HG02884 (cell line): Measurements from ENCODE around the gene NDUFB10.

Source experiments
- ATAC-seq: cut with Tn5 transposase; IDR thresholded peaks from one replicate; pipeline ENCODE4 v1.9.1; 2021; ENCODE audit warnings: mild to moderate bottlenecking, moderate library complexity; ENCODE audit not compliant: unreplicated experiment

The NDUFB10 gene

GRCh38 chr16:1998852-1999801, 39.8 kb downstream of the NDUFB10 start:
- no peak for ATAC-seq

DNA sequence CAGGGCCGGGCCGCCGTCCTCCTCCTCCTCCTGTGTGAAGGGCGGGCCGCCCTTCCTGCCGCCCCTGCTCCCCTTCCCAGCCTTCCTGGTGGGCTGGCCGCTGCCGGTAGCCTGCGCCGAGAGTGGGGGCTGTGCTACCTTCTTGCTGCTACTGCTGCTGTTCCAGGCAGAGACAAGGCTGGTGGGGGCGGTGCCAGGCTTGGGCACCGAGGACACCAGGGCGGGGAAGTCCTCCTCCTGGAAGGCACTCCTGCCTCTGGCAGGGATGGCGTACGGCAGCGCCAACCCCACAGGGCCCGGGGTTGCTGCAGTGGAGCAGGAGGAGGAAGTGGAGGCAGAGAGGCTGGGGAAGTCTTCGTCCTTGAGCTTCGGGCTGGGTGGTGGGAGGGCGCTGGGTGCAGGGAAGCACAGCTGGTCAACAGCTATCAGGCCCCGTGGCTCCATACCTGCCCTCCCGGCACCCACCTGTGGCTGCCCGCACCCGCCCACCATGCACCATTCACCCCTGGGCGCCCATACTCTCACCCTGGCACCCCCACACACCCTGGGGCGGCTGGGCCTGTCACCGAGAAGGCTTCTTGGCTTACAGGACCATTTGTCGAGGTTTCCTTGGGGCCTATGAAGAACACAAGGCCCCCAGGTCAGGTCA, 40.7 kb downstream of the NDUFB10 start:
- no peak for ATAC-seq

GRCh38 chr16:2001035-2001434, 41.7 kb downstream of the NDUFB10 start:
- ATAC-seq: no peak

- ATAC-seq: no peak
These were observed 42.4 kb downstream of the NDUFB10 start for GRCh38 chr16:2001456-2002355.

DNA sequence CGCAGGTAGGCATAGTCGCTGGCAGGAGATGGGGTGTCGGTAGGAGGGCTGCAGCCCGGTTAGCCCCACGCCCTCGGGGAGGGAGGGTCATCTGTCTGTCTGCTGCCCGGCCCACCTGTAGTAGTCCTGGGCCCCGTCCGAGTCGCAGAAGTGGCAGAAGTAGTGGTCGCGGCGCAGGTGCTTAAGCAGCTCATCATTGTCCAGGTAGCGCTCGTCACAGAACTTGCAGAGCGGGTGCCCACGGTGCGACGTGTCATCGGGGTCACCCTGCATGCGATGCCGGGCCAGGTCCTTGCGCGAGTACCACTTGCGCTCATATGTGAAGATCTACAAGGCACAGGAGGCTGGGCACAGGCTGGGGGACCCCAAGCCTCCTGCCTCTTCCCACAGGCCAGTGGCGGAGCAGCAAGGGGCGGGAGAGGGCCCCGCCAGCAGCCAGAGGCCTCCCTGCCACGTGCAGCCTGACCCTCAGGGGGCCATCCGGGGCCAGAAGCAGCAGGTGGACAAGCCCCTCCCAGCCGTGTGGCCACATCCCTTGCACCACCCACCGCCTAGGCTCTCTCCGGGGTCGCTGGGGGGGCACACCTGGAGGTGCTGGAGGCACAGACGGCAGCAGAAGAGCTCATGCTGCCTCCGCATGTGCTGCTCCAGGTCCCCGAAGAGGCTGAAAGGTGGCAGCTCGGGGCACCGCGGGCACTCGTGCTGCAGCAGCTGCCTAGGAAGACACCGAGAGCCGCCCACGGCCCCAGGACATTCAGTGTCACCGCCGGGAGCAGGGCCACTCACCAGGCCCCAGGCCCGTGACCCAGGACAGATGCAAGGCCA, 43.3 kb downstream of the NDUFB10 start:
- no peak for ATAC-seq

- no peak for ATAC-seq
These were observed 44.0 kb downstream of the NDUFB10 start for GRCh38 chr16:2003231-2003826.

DNA sequence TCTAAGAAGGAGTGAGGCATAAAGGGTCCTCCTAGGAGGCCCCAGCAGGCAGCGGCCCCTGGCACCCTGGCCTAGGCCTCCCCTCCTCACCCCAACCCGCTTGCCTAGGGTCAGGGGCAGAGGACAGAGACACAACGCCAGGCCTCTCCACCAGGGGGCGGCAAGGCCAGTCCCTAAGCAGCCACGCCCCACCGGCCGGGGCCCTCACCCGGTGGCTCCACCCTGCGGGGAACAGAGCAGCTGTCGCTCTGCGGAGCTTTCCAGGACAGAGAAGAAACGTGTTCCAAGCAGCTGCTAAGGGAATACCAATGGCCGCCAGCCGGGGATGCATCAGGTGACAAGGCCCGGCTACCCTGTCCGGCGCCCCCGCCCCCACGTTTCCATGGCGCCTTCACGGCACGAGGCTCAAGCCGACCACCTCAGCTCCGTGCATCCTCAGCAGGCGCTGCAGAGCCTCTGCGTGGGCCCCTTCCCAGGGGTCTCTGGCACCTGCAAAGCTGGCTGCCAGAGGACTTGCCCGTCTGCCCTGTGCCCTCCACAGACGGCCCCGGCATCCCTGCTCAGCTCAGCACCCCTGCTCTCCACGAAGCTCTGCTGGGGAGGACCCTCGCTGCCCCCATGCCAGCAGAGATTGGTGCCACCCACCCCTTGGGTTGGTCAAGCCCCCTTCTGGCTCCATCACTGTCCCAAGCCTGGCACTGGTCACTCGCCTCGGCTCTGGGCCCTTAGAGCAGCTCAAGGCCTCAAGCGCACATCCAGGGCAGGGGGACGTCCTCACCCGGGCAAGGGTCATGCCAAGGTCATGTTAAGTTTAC, 44.7 kb downstream of the NDUFB10 start:
- ATAC-seq: peak; percentile 66

- no peak for ATAC-seq
These were observed 45.6 kb downstream of the NDUFB10 start for GRCh38 chr16:2004795-2005517.

DNA sequence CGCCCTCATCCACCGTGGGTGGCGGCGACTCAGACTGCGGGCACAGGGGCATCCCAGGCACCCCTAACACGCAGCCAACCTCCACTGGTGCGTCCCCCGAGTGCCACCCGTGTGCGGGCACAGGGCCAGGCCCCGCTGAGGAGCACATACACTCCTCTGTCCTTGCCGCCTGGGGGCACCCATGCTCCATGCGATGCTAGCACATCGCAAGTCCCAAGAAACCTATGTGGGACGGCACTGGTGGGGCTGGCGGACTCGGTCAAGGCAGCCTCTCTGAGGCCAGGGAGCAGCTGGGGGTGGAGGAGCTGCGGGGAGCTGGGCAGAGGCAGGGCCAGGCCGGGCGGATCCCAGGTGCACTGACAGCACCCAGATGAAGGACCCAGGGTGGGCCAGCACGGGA, 46.3 kb downstream of the NDUFB10 start:
- no peak for ATAC-seq

DNA sequence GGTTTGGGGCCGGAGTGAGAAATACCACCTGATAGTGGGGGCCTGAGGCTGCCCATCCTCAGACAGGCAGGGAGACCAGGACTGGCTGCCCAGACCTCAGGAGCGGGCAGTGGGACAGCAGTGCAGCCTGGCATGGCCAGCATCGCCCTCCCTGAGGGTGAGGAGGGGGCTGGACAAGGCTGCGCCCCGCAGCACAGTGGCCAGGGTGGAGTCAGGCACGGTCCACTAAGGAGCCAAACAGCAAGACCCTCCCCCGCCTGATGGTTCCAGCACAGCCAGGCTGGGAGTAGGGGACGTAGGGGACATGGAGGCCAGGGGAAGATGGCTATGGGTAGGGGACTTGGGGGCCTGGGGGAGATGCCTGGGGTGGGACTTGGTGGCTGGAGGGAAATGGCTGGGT, 47.0 kb downstream of the NDUFB10 start:
- no peak for ATAC-seq

DNA sequence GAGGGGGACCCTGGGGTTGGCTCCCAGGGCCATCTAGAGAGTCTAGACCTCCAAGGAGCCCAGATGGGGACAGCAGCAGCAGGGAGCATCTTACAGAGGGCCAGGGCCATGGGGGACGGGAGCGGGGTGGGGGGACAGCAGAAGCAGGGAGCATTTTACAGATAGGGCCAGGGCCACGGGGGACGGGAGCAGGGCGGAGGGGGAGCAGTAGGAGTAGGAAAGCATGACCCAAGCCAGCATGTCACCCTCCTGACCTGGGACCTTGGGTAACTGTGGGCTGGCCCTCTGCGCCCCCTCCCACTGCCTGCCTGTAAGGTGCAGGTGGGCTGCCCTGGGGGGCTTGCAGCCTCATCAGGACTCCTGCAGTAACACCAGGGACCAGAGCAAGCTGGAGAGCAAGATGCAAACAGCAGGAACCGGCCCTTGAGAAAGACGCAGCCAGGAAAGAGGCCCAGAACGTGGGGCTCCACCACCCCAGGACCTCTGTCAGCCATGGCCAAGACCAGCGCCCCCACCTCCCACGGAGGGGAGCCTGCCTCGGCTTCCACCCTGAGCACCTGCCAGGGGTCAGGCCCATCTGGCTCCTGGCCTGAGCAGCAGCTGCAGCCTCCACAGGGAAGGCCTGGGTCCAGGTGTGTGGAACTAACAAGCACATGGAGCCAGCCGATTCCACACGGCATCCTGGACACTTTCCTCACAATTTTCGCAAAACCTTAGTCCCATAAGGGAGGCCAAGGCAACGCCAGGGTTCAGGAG, 47.9 kb downstream of the NDUFB10 start:
- ATAC-seq: no peak

DNA sequence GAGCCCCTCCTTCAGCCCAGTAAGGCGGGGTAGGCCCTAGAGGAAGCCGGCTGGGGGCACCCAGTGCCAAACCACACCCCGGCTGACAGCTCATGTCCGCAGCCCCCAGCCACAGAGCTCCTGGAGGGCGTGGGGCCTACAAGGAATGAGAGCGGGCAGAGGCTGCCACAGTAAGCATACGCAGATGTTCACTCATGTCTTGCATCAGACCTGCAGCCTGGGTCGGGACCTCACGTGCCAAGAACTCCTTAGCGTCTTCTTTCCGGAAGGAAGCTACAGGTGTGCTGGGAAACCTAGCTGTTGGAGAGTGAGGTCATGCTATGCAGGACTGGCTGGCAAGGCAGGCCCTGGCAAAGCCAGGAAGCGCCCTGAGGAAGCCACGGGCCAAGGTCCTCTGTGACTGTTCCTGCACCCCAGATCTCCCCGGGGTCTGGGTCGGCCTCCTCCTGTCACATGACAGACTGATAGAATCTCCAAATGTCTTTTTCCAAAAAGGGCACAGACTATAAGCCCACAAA, 48.7 kb downstream of the NDUFB10 start:
- ATAC-seq: no peak

DNA sequence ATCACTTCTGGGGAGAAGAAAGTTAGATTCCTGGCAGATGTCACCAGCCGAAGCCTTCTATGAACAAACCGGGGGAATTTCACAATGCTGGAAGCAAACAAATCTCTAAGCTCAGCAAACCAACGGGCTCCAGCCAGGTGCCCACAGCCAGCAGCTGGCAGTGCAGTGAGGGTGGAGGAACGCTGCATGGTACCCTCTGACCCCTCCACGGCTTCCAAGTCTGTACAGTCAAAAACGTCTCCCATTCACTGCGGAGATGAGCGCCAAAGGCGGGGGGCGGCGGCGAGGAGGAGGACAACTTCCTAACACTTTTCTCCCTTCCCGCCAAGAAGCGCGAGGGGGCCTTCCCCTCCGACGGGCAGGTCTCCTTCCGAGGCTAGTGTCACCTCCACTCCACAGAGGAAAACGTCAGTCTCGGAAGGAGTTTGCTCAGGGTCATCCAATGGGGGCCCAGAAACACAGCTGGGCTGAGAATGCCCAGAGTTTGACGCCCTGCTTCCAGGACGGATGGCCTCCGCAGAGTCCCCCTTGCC, 49.4 kb downstream of the NDUFB10 start:
- no peak for ATAC-seq

DNA sequence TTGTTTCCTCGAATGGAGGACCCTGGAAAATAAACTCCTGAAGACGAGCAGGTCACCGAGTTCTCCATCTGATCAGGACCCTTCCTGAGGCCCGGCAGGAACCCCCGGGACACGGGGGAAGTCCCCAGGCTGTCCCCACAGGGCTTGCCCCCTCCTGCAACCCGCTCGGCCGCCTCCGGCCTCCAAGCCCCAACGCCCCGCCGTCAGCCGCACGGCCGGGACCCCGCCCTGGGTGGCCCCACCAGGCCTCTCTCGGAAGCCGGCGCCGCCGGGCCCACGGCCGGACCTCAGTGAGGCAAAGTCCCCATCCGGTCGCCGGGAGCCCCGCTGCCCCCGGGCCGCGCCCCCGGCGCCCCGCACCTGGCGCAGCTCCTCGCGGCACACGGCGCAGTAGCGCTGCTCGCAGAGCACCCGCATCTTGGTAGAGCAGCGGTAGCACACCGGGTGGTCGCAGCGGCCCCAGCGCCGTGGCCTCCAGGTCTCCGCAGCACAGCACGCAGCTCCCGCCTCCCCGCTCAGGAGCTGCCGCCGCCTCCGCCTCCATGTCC, 49.9 kb downstream of the NDUFB10 start:
- ATAC-seq: peak; percentile 27

DNA sequence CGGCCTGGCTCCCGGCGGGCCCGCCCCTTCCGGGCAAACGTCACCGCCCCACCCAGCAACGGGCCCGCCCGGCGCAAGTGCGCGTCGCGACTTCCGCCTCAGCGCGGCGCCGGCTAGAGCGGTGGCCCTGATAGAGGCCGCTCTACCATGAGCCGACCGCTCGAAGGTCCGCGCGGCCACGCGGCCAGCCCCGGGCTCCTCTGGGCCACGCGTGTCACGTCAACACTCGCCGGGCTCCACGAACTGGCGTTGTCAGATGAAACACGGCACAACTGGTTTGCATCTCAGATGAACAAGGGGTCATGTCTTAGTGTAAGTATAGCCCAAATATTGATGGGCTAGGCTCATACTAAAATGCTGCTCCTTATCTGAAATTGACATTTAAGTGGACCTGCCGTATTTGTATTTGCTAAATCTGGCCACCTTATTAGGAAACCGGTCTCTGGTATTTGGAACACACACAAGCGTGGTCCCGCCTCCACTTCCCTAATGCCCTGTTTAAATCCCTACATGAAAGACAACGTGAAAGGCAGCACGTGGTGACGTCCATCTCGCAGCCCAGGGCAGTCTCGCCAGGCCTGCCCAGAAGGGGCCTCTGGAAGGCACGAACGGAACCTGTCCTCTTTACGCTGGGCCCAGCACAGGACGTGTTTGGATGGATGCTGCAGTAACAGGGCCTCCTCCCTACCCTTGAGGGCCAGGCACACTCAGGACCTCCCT, 50.6 kb downstream of the NDUFB10 start, which contains the start of gene ZNF598:
Gene ZNF598, minus strand, starts transcription at position 31 of the 720 bp plus-strand sequence.
- ATAC-seq: peak; percentile 87
